H1 (cell line): ENCODE measurements around the gene CHSY1. TPM values are rescaled to one million over a fixed set of nuclear protein-coding genes. Genes with fewer than 3 reads are reported as not detected.

Experiments
- CTCF ChIA-PET: fragments of 300-600 bp; sonication (Branson Sonifier 250); formaldehyde crosslinking; loops from one replicate; lab custom pipeline; 2021; ENCODE audit not compliant: partially characterized antibody; lab: Charles Lee
- POLR2A ChIA-PET: fragments of 300-600 bp; sonication (Branson Sonifier 250); formaldehyde crosslinking; loops from one replicate; lab custom pipeline; 2021; ENCODE audit warnings: inconsistent platforms; ENCODE audit not compliant: partially characterized antibody; lab: Charles Lee
- DNase-seq, 2 experiments: peaks; one replicate each; pipeline versions ENCODE4 v3.0.0 to v3.0.0-alpha.2; 2010 to 2022; ENCODE audit warnings: low spot score in 2 of 2, low read depth in 1 of 2, mixed read lengths in 1 of 2
- FAIRE-seq: peaks from 2 replicates; lab custom pipeline; 2011; peaks lifted over from hg19 to GRCh38; lab: Jason Lieb, UNC
- H2AFZ ChIP-seq: 2 replicates; pipeline ENCODE4 v1.8.1; 2012; ENCODE audit warnings: low read length, inconsistent platforms
- H2AK5ac ChIP-seq: 2 replicates; pipeline ENCODE4 v1.6.1; 2013; ENCODE audit warnings: low read depth, low read length
- H2BK120ac ChIP-seq: replicated peaks from 2 replicates; pipeline ENCODE3; 2013; ENCODE audit warnings: low read depth, low read length, inconsistent platforms
- H2BK12ac ChIP-seq: 2 replicates; pipeline ENCODE4 v1.6.1; 2013; ENCODE audit warnings: low read depth, low read length
- H2BK15ac ChIP-seq: 2 replicates; pipeline ENCODE4 v1.6.1; 2013; ENCODE audit warnings: low read length
- H2BK20ac ChIP-seq: 2 replicates; pipeline ENCODE4 v1.6.1; 2013; ENCODE audit warnings: low read length
- H2BK5ac ChIP-seq: 2 replicates; pipeline ENCODE4 v1.6.1; 2013; ENCODE audit warnings: low read depth, low read length
- H3K14ac ChIP-seq: 2 replicates; pipeline ENCODE4 v1.6.1; 2013; ENCODE audit warnings: inconsistent platforms; ENCODE audit not compliant: insufficient read length
- H3K18ac ChIP-seq: 2 replicates; pipeline ENCODE4 v1.6.1; 2013; ENCODE audit warnings: low read length; ENCODE audit errors: extremely low read depth
- H3K23ac ChIP-seq: 2 replicates; pipeline ENCODE4 v1.6.1; 2013; ENCODE audit warnings: inconsistent platforms; ENCODE audit not compliant: insufficient read length
- H3K23me2 ChIP-seq: 2 replicates; pipeline ENCODE4 v1.6.1; 2013; ENCODE audit warnings: low read depth, low read length
- H3K27ac ChIP-seq: 2 replicates; pipeline ENCODE4 v1.6.1; 2011; ENCODE audit warnings: low read depth, low read length, inconsistent platforms
- H3K27me3 ChIP-seq, 4 experiments: replicated peaks in 1 of 4; 1 replicate in 1 of 4; 2 replicates in 3 of 4; pipeline versions ENCODE4 v1.6.1 to v1.8.1; 2011 to 2013; ENCODE audit warnings: low read length in 3 of 4, mild to moderate bottlenecking in 3 of 4, inconsistent platforms in 2 of 4, mixed read lengths in 2 of 4, moderate library complexity in 1 of 4; ENCODE audit not compliant: control insufficient read depth in 3 of 4, insufficient read depth in 3 of 4; ENCODE audit errors: extremely low read depth in 1 of 4
- H3K36me3 ChIP-seq, 4 experiments: 2 replicates each; pipeline versions ENCODE4 v1.6.1 to v1.8.1; 2011 to 2013; ENCODE audit warnings: mild to moderate bottlenecking in 4 of 4, low read length in 3 of 4, moderate library complexity in 2 of 4, control low read depth in 1 of 4, inconsistent platforms in 1 of 4; ENCODE audit not compliant: insufficient read depth in 4 of 4, control insufficient read depth in 2 of 4
- H3K4ac ChIP-seq: replicated peaks from 2 replicates; pipeline ENCODE3; 2013; ENCODE audit warnings: low read length, low read depth, mixed read lengths, inconsistent platforms; ENCODE audit not compliant: insufficient read length
- H3K4me1 ChIP-seq, 4 experiments: replicated peaks in 1 of 4; 1 replicate in 1 of 4; 2 replicates in 3 of 4; pipeline versions ENCODE4 v1.6.1 to v1.8.1; 2011 to 2013; ENCODE audit warnings: low read length in 3 of 4, inconsistent platforms in 2 of 4, mixed read lengths in 1 of 4; ENCODE audit not compliant: insufficient read depth in 4 of 4, control insufficient read depth in 3 of 4
- H3K4me2 ChIP-seq, 2 experiments: 2 replicates each; pipeline versions ENCODE4 v1.6.1 to v1.8.1; 2011 to 2013; ENCODE audit warnings: low read depth in 2 of 2, low read length in 2 of 2, control low read depth in 1 of 2, inconsistent platforms in 1 of 2, mild to moderate bottlenecking in 1 of 2; ENCODE audit not compliant: insufficient read depth in 1 of 2
- H3K4me3 ChIP-seq, 4 experiments: fragments of 200-600, 300-600 bp in 1 of 4; sonication (generic), shearing (Covaris generic), sonication (Bioruptor Twin) in 1 of 4; 2 replicates each; pipeline versions ENCODE4 v1.5.1 to v1.8.1; 2011 to 2016; ENCODE audit warnings: low read length in 4 of 4, low read depth in 3 of 4, control low read depth in 2 of 4, inconsistent platforms in 2 of 4, mild to moderate bottlenecking in 2 of 4, mixed read lengths in 1 of 4, moderate library complexity in 1 of 4; ENCODE audit not compliant: insufficient read depth in 2 of 4; ENCODE audit errors: extremely low read depth in 1 of 4
- H3K56ac ChIP-seq: replicated peaks from 2 replicates; pipeline ENCODE3; 2013; ENCODE audit warnings: low read depth, mild to moderate bottlenecking, mixed read lengths, low read length, inconsistent platforms; ENCODE audit not compliant: insufficient read length
- H3K79me1 ChIP-seq: 2 replicates; pipeline ENCODE4 v1.6.1; 2013; ENCODE audit warnings: low read depth, low read length, control low read depth
- H3K79me2 ChIP-seq, 2 experiments: 2 replicates each; pipeline versions ENCODE4 v1.6.1 to v1.8.1; 2012 to 2013; ENCODE audit warnings: low read length in 2 of 2, mild to moderate bottlenecking in 2 of 2, inconsistent platforms in 1 of 2; ENCODE audit not compliant: insufficient read depth in 2 of 2, control insufficient read depth in 1 of 2
- H3K9ac ChIP-seq, 4 experiments: replicated peaks in 1 of 4; 1 replicate in 1 of 4; 2 replicates in 3 of 4; pipeline versions ENCODE4 v1.6.1 to v1.8.1; 2011 to 2013; ENCODE audit warnings: low read depth in 3 of 4, low read length in 3 of 4, control low read depth in 2 of 4, mild to moderate bottlenecking in 2 of 4, moderate library complexity in 2 of 4, inconsistent platforms in 1 of 4; ENCODE audit errors: extremely low read depth in 1 of 4
- H3K9me3 ChIP-seq, 2 experiments: 2 replicates each; pipeline versions ENCODE4 v1.6.1 to v1.8.1; 2012 to 2013; ENCODE audit warnings: mild to moderate bottlenecking in 2 of 2, moderate library complexity in 2 of 2, control low read depth in 1 of 2, inconsistent platforms in 1 of 2, low read depth in 1 of 2, low read length in 1 of 2, mixed read lengths in 1 of 2; ENCODE audit not compliant: insufficient read depth in 2 of 2
- H4K20me1 ChIP-seq, 2 experiments: replicated peaks in 1 of 2; 2 replicates each; pipeline versions ENCODE3 to v1.8.1; 2011 to 2013; ENCODE audit warnings: inconsistent platforms in 2 of 2, low read length in 2 of 2, mild to moderate bottlenecking in 1 of 2; ENCODE audit not compliant: insufficient read depth in 2 of 2, control insufficient read depth in 1 of 2
- H4K5ac ChIP-seq: 2 replicates; pipeline ENCODE4 v1.6.1; 2013; ENCODE audit warnings: low read length, low read depth, mixed read lengths, inconsistent platforms; ENCODE audit not compliant: insufficient read length
- H4K8ac ChIP-seq: 2 replicates; pipeline ENCODE4 v1.8.0; 2013; ENCODE audit warnings: mild to moderate bottlenecking, moderate library complexity, low read length, inconsistent platforms; ENCODE audit not compliant: insufficient read depth; ENCODE audit errors: extremely low read depth
- H4K91ac ChIP-seq: replicated peaks from 2 replicates; pipeline ENCODE3; 2013; ENCODE audit warnings: low read length, mixed read lengths, inconsistent platforms; ENCODE audit not compliant: insufficient read length
- ATF2 ChIP-seq: IDR thresholded peaks from 2 replicates; pipeline ENCODE4 v1.6.1; 2012; ENCODE audit warnings: low read length, inconsistent platforms
- BCL11A ChIP-seq, 2 experiments: IDR thresholded peaks; one replicate each; pipeline ENCODE4 v1.6.1; 2011; ENCODE audit warnings: low read depth in 2 of 2, low read length in 2 of 2, mild to moderate bottlenecking in 2 of 2
- CBX8 ChIP-seq: fragments of 300-800, 300-1000 bp; sonication (generic); IDR thresholded peaks from 2 replicates; pipeline ENCODE4 v1.7.1; 2016; ENCODE audit warnings: low read depth, low read length, borderline replicate concordance
- EGR1 ChIP-seq: IDR thresholded peaks from 2 replicates; pipeline ENCODE4 v1.6.1; 2011; ENCODE audit warnings: low read depth, low read length, borderline replicate concordance
- EZH2 ChIP-seq: fragments of 200-600 bp; sonication (generic); IDR thresholded peaks from 2 replicates; pipeline ENCODE4 v1.7.1; 2012; ENCODE audit warnings: low read depth, mild to moderate bottlenecking, moderate library complexity, low read length, inconsistent platforms; ENCODE audit not compliant: severe bottlenecking
- GABPA ChIP-seq: IDR thresholded peaks from 2 replicates; pipeline ENCODE4 v1.6.1; 2011; ENCODE audit warnings: mild to moderate bottlenecking, low read length, moderate library complexity, borderline replicate concordance; ENCODE audit not compliant: insufficient read depth
- POLR2AphosphoS5 ChIP-seq: IDR thresholded peaks from 2 replicates; pipeline ENCODE4 v1.6.1; 2011; ENCODE audit warnings: low read depth, low read length
- RNF2 ChIP-seq: fragments of 200-900, 300-1000 bp; sonication (generic); IDR thresholded peaks from 2 replicates; pipeline ENCODE4 v1.7.1; 2016; ENCODE audit warnings: borderline replicate concordance, low read depth, mild to moderate bottlenecking, antibody characterized with exemption, low read length; ENCODE audit not compliant: poor library complexity, severe bottlenecking; ENCODE audit errors: missing control alignments
- RXRA ChIP-seq: IDR thresholded peaks from 2 replicates; pipeline ENCODE4 v1.6.1; 2011; ENCODE audit warnings: low read depth, mild to moderate bottlenecking, low read length, moderate library complexity; ENCODE audit not compliant: insufficient read depth
- SIRT6 ChIP-seq: IDR thresholded peaks from one replicate; pipeline ENCODE4 v1.7.1; 2012; ENCODE audit warnings: low read length, inconsistent platforms
- SP4 ChIP-seq: IDR thresholded peaks from 2 replicates; pipeline ENCODE4 v1.6.1; 2012; ENCODE audit warnings: low read length, inconsistent platforms
- SUZ12 ChIP-seq: fragments of 200-600 bp; sonication (generic); IDR thresholded peaks from 2 replicates; pipeline ENCODE4 v1.6.1; 2012; ENCODE audit warnings: mild to moderate bottlenecking, inconsistent platforms, low read length, moderate library complexity, mixed read lengths
- WGBS, 2 experiments: shearing (Covaris generic) in 1 of 2; methylation state at CpG; one replicate each; pipeline versions ENCODE4 v1.1.6 to v1.1.7; 2013 to 2015; ENCODE audit warnings: low lambda C conversion rate in 2 of 2, mixed read lengths in 2 of 2, inconsistent platforms in 1 of 2, low coverage in 1 of 2, missing lambda C conversion rate in 1 of 2; ENCODE audit not compliant: insufficient replicate concordance in 2 of 2, insufficient coverage in 1 of 2, insufficient read length in 1 of 2; ENCODE audit errors: extremely low coverage in 1 of 2, missing lambda C conversion rate in 1 of 2; 5-methylcytosine and 5-hydroxymethylcytosine counted together
- polyA plus RNA-seq, 7 experiments: library from polyadenylated mRNA; depleted of rRNA in 3 of 7; stranded (reverse) in 5 of 7; unstranded in 2 of 7; fragments of >200 nt in 5 of 7; fragments of 200-250 nt in 2 of 7; gene quantifications; 1 replicate in 5 of 7; 2 replicates in 1 of 7; 4 replicates in 1 of 7; pipeline versions ENCODE4 v1.2.1 to v1.2.3, GENCODE V29; 2011 to 2013; ENCODE audit warnings: missing spikeins in 2 of 7, mixed read lengths in 2 of 7
- total RNA-seq: library from RNA; stranded (reverse); fragmentation: NEBNext Ultra II Directional; extraction: Animal tissue kit (Norgen Biotek cat#: 25700); gene quantifications from 2 replicates; pipeline ENCODE4 v1.2.1, GENCODE V29; 2021

Gene CHSY1
- total and polyA plus RNA-seq, 2 of the 8 experiments (the other 6 are each of a cell fraction or from before 2014, with no cell fraction given): 24.9 to 60.7 TPM

- H4K8ac ChIP-seq: no peak overlapping the region
- FAIRE-seq: no peak
- no peak overlapping the region for H2AK5ac ChIP-seq
- H3K27me3 ChIP-seq: no peaks in the 10 kb centered on the region
- H3K27ac ChIP-seq: no peak overlapping the region
- no peak overlapping the region for H4K91ac ChIP-seq
- H4K20me1 ChIP-seq: peaks cover 0 to 3% of the 10 kb centered on the region in 2 experiments
- 78% methylated on average over 12 of the region's 12 CpGs; no CpG with 5 or more reads in 1 of the 2 experiments for whole genome bisulfite sequencing, 2 experiments
- no peak overlapping the region for H3K23ac ChIP-seq
- peaks cover 0 to 2% of the 10 kb centered on the region in 2 experiments; a peak in 1 of 4 replicates for H3K79me2 ChIP-seq
- no peak overlapping the region for H3K4me2 ChIP-seq
- H3K9me3 ChIP-seq: no peaks in the 10 kb centered on the region
- H2BK120ac ChIP-seq: no peak overlapping the region
- H2BK12ac ChIP-seq: no peak overlapping the region
- H3K56ac ChIP-seq: no peak overlapping the region
- H3K18ac ChIP-seq: no peak overlapping the region
- H2BK15ac ChIP-seq: no peak overlapping the region
- POLR2A ChIA-PET: interaction anchor here (1.2 to 1.4 kb wide), 2 partner anchors 12 to 16 kb away, joined by 3 to 4 read pairs; no protein-coding TSS in a partner anchor
- no peak overlapping the region for H3K4ac ChIP-seq
- no peaks in the 10 kb centered on the region; the same call in 1 of the 2 replicates for H3K79me1 ChIP-seq
- H3K4me1 ChIP-seq: peaks cover 0 to 15% (median under 1%) of the 10 kb centered on the region in 4 experiments; a peak in 4 of 7 replicates
- H3K23me2 ChIP-seq: no peaks in the 10 kb centered on the region; the same call in 1 of the 2 replicates
- no peak overlapping the region for H2BK5ac ChIP-seq
- no peak overlapping the region for H3K9ac ChIP-seq
- no peak overlapping the region for H2AFZ ChIP-seq
- no peak for DNase-seq
- no peak overlapping the region for H2BK20ac ChIP-seq
- no peak overlapping the region for H3K14ac ChIP-seq
- H3K36me3 ChIP-seq: peaks cover 0 to 3% (median under 1%) of the 10 kb centered on the region in 4 experiments; a peak in 1 of 8 replicates
- CTCF ChIA-PET: interaction anchor here (0.6 to 1.7 kb wide), 6 partner anchors 9 to 262 kb away, joined by 3 to 6 read pairs (median 3); no protein-coding TSS in a partner anchor
- H4K5ac ChIP-seq: no peak overlapping the region
- no peak overlapping the region for H3K4me3 ChIP-seq
- TF ChIP-seq EGR1 (no peak), EZH2 (no peak), GABPA (no peak), SP4 (no peak), RNF2 (no peak), RXRA (no peak), SIRT6 (no peak), SUZ12 (no peak), CBX8 (no peak), POLR2AphosphoS5 (no peak), BCL11A (IDR thresholded peaks at IDR 0.05; ENCODE audit: low read depth in 2 of 2, low read length in 2 of 2) (no peak), ATF2 (no peak)
Measured at GRCh38 chr15:101171954-101172353, 79.9 kb downstream of the CHSY1 start.
